ENCODE measurements around the gene SLC2A4.

GRCh38 chr17:7237761-7238419 is 43.6 kb upstream of the SLC2A4 start:
- TF ChIP-seq POLR2A (IDR thresholded peaks at IDR 0.05; ENCODE audit: low read length): no peak
- no peak for TF ChIP-seq GATA1 (IDR thresholded peaks at IDR 0.05; ENCODE audit: low read depth, low read length)

Data from erythroblast (primary cell).